Cardiac muscle cell (in vitro differentiated cells and primary cell): ENCODE data around the gene TACR1. TPM values are rescaled to one million over a fixed set of nuclear protein-coding genes. Genes with fewer than 3 reads are reported as not detected.
"Not testable (repeated sequence)": the region's sequence is repeated elsewhere in the genome, so short reads cannot be mapped to it uniquely, and the experiment has no call there.

Experiments used
- DNase-seq, 2 donors: peaks; one replicate each; pipeline versions ENCODE4 v3.0.0 to v3.0.0-alpha.2; 2010 to 2017; ENCODE audit warnings: low read depth in 1 of 2, low spot score in 1 of 2
- H3K27ac ChIP-seq: fragments of 200-600 bp; sonication (generic); 2 replicates; pipeline ENCODE4 v1.5.1; 2016
- H3K27me3 ChIP-seq: fragments of 200-600 bp; sonication (generic); 2 replicates; pipeline ENCODE4 v1.6.0; 2016; ENCODE audit warnings: control low read depth
- H3K36me3 ChIP-seq: fragments of 200-600 bp; sonication (generic); 2 replicates; pipeline ENCODE4 v1.5.1; 2016; ENCODE audit warnings: control low read depth
- H3K4me1 ChIP-seq: fragments of 200-600 bp; sonication (generic); 2 replicates; pipeline ENCODE4 v1.8.1; 2017; ENCODE audit warnings: low read depth, mild to moderate bottlenecking, mixed run types
- H3K4me3 ChIP-seq: fragments of 200-600 bp; sonication (generic); 2 replicates; pipeline ENCODE4 v1.5.1; 2016; ENCODE audit warnings: mild to moderate bottlenecking
- H3K9me3 ChIP-seq: fragments of 200-600 bp; sonication (generic); 2 replicates; pipeline ENCODE4 v1.5.1; 2017; ENCODE audit warnings: low read depth, mild to moderate bottlenecking, control low read depth
- polyA plus RNA-seq: library from polyadenylated mRNA; unstranded; fragments of >200 nt; fragmentation: Nextera tagmentation; extraction: Ambion mirVana; gene quantifications from 2 replicates; pipeline ENCODE4 v1.2.1, GENCODE V29; 2016
- total RNA-seq: library from RNA; depleted of rRNA; stranded (reverse); fragments of >200 nt; gene quantifications from 2 replicates; pipeline ENCODE4 v1.2.3, GENCODE V29; 2016
- TF ChIP-seq, protein P1 (sequence below): IDR thresholded peaks from 2 replicates; pipeline ENCODE4 v1.5.1; 2012; ENCODE audit warnings: low read depth, mild to moderate bottlenecking, low read length

Gene TACR1, protein sequence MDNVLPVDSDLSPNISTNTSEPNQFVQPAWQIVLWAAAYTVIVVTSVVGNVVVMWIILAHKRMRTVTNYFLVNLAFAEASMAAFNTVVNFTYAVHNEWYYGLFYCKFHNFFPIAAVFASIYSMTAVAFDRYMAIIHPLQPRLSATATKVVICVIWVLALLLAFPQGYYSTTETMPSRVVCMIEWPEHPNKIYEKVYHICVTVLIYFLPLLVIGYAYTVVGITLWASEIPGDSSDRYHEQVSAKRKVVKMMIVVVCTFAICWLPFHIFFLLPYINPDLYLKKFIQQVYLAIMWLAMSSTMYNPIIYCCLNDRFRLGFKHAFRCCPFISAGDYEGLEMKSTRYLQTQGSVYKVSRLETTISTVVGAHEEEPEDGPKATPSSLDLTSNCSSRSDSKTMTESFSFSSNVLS
- total RNA-seq: not detected in 2 replicates
- not detected in 2 replicates for polyA plus RNA-seq

DNA sequence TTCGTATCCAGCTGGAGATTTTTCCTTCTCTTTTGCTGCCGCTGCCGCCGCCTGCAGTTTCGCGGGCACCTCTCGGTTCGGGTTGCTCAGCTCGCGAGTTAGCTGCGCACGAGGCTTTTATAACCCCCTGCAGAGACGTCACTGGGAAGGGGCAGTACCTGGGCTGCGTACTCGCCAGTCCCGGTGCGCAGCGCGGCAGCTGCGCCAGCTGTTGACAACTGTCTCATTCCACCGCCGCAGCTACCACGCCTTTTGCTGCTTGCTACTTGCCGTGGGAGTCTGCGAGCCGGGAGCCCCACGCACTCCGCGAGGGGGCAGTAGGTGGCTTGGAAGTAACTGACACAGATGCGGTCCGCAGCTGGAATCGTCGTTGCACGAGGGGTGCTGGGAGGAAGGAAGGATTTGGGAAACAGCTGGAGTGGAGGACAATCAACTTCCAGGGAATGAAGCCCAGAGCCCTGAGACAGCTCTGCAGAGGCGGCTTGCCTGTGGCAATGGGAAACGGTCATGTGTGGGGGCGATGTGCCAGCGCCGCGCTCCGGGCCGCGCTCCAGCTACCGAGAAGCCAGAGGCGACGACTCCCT lies at the start of gene TACR1:
Gene TACR1 (minus strand): TSS at position 93 of the 584 bp plus-strand sequence. CDS start 586 bp downstream, outside the sequence.
- no peaks in the 10 kb centered on the region for H3K36me3 ChIP-seq
- H3K4me3 ChIP-seq: peak within 1 kb of the TSS; percentile 28
- H3K27me3 ChIP-seq: peaks cover 95% of the 10 kb centered on the region
- DNase-seq: peak; percentile 55 to 82
- no peaks in the 10 kb centered on the region for H3K4me1 ChIP-seq
- H3K9me3 ChIP-seq: no peaks in the 10 kb centered on the region
- TF ChIP-seq, protein P1, sequence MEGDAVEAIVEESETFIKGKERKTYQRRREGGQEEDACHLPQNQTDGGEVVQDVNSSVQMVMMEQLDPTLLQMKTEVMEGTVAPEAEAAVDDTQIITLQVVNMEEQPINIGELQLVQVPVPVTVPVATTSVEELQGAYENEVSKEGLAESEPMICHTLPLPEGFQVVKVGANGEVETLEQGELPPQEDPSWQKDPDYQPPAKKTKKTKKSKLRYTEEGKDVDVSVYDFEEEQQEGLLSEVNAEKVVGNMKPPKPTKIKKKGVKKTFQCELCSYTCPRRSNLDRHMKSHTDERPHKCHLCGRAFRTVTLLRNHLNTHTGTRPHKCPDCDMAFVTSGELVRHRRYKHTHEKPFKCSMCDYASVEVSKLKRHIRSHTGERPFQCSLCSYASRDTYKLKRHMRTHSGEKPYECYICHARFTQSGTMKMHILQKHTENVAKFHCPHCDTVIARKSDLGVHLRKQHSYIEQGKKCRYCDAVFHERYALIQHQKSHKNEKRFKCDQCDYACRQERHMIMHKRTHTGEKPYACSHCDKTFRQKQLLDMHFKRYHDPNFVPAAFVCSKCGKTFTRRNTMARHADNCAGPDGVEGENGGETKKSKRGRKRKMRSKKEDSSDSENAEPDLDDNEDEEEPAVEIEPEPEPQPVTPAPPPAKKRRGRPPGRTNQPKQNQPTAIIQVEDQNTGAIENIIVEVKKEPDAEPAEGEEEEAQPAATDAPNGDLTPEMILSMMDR: peak; percentile 84
- H3K27ac ChIP-seq: no peak within 1 kb of the TSS

DNA sequence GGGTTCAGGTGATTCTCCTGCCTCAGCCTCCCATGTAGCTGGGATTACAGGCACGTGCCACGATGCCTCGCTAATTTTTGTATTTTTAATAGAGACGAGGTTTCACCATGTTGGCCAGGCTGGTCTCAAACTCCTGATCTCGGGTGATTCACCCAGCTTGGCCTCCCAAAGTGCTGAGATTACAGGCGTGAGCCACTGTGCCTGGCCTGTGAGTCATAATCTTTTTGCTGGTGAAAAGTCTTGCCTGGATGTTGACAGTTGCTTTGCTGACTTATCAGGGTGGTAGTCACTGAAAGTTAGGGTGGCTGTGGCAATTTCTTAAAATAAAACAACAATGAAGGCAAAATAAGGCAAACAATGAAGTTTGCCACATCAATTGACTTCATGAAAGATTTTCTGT lies 49.3 kb upstream of the TACR1 start:
- H3K27ac ChIP-seq, H3K36me3 ChIP-seq, H3K9me3 ChIP-seq, H3K4me3 ChIP-seq, H3K27me3 ChIP-seq, H3K4me1 ChIP-seq: not testable (repeated sequence)
- peak in 1 of 2 donors; percentile 57 for DNase-seq

DNA sequence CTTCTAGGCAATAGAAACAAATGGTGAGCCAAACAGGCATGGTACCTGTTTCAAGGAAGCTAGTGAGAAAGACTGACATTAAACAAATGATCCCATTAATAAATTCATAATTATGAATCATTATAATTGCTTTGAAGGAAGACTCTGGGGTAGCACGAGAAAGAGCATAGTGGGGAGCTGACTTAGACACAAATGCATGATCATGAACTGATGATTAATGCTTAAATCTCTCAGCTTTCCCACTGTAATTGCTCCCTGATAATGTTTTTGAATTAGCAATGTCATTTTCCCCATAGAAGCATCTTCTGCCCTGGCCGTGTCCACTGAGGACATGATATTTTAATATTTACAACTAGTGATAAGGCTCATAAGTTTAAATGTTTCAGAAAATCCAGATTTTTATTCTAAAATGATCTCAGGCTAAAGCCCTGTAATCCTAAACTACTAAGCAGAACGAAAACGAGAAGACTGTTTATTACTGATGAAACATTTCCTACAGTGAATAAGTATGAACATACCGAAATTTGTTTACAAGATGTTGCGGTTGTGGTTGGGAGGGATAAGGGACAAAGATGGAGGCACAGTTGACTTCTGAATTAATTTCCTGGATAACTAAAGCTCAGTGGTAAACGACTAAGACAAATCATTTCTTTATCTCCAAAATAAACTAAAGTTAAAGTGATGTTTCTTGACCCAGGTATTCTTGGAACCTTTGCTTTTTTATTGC lies 47.3 kb upstream of the TACR1 start:
- Histone ChIP-seq H3K27ac (no peak overlapping the region), H3K36me3 (no peaks in the 10 kb centered on the region), H3K4me1 (no peaks in the 10 kb centered on the region), H3K4me3 (no peak overlapping the region), H3K27me3 (no peaks in the 10 kb centered on the region), H3K9me3 (no peaks in the 10 kb centered on the region)
- DNase-seq: no peak
- TF ChIP-seq, protein P1: no peak

DNA sequence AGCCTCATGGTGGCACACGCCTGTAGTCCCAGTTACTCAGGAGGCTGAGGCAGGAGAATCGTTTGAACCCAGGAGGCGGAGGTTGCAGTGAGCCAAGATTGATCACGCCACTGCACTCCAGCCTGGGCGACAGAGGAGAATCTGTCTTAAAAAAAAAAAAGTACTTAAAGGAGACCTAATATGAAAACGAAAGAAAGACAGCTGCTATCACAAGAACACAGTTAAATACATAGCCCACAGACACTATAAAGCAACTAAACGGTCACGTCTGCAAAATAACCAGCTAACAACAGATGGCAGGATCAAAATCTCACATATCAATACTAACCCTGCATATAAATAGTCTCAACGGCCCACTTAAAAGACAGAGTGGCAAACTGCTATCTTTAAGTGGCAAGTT lies 43.9 kb upstream of the TACR1 start:
- Histone ChIP-seq H3K27me3 (no peaks in the 10 kb centered on the region), H3K4me3 (no peak overlapping the region), H3K36me3 (no peaks in the 10 kb centered on the region), H3K4me1 (no peaks in the 10 kb centered on the region), H3K9me3 (no peaks in the 10 kb centered on the region), H3K27ac (no peak overlapping the region)
- no peak for DNase-seq
- TF ChIP-seq, protein P1: no peak

DNA sequence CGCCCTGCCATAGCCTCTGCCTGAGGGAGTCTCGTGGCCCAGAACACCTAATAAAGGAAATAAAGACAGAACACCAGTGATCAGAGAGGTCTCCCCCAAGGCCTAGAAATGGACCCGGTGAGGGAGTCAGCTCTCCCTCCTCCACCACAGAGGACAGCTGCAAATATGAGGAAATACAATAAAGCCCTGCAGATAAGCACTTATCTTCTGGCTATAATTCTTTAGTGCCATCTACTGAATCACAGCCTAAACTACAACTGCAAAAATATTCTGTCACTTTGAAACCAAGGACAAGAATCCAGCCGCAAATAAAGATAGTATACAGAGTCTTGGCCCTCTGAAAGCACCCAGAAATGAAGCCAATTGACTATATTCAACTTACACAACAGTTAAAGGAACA lies 42.4 kb upstream of the TACR1 start:
- TF ChIP-seq, protein P1: peak; percentile 25
- no peak overlapping the region for H3K27ac ChIP-seq
- H3K9me3 ChIP-seq: no peaks in the 10 kb centered on the region
- peak in 1 of 2 donors; percentile 28 for DNase-seq
- H3K27me3 ChIP-seq: no peaks in the 10 kb centered on the region
- H3K36me3 ChIP-seq: no peaks in the 10 kb centered on the region
- no peak overlapping the region for H3K4me3 ChIP-seq
- H3K4me1 ChIP-seq: no peaks in the 10 kb centered on the region
